NOMO-1 (cell line): ENCODE measurements around the gene EFTUD2.
"Not testable (repeated sequence)": the region's sequence is repeated elsewhere in the genome, so short reads cannot be mapped to it uniquely, and the experiment has no call there.

Source experiments
- DNase-seq, 2 experiments: peaks; one replicate each; lab custom pipeline; 2025; ENCODE audit not compliant: unreplicated experiment in 2 of 2; lab: John Stamatoyannopoulos, UW

EFTUD2 gene

GRCh38 chr17:44854192-44854591 is 45.1 kb downstream of the EFTUD2 start:
- no peak for DNase-seq

GRCh38 chr17:44850612-44851011 is 48.6 kb downstream of the EFTUD2 start:
- DNase-seq: no peak

GRCh38 chr17:44850025-44850424 is 49.2 kb downstream of the EFTUD2 start:
- DNase-seq: no peak

GRCh38 chr17:44848961-44849489 is 50.2 kb downstream of the EFTUD2 start:
- no peak for DNase-seq

- no peak for DNase-seq
These were observed 50.9 kb downstream of the EFTUD2 start for GRCh38 chr17:44848257-44848795.

GRCh38 chr17:44847586-44847985 is 51.7 kb downstream of the EFTUD2 start, which contains the start of gene HIGD1B:
Gene HIGD1B, plus strand, starts transcription at chr17:44847883. Its CDS starts 270 bp downstream, at chr17:44848153.
- no peak for DNase-seq

GRCh38 chr17:44846206-44846605 is 53.0 kb downstream of the EFTUD2 start:
- no peak for DNase-seq

GRCh38 chr17:44844390-44844830 is 54.8 kb downstream of the EFTUD2 start:
- no peak for DNase-seq

- no peak for DNase-seq
These were observed 56.5 kb downstream of the EFTUD2 start for GRCh38 chr17:44842748-44843147.

GRCh38 chr17:44840936-44841335 is 58.3 kb downstream of the EFTUD2 start:
- no peak for DNase-seq

GRCh38 chr17:44840274-44840673 is 59.0 kb downstream of the EFTUD2 start:
- no peak for DNase-seq

GRCh38 chr17:44837196-44837595 is 62.0 kb downstream of the EFTUD2 start:
- DNase-seq: no peak

GRCh38 chr17:44832805-44833204 is 66.4 kb downstream of the EFTUD2 start:
- DNase-seq: no peak

GRCh38 chr17:44831371-44831770 is 67.9 kb downstream of the EFTUD2 start:
- no peak for DNase-seq

GRCh38 chr17:44830359-44831288 is 68.6 kb downstream of the EFTUD2 start:
- DNase-seq: peak in 1 of 2 experiments; percentile 9

GRCh38 chr17:44829523-44830358 is 69.5 kb downstream of the EFTUD2 start, which contains the start of gene GJC1:
Gene GJC1, minus strand, starts transcription at chr17:44830287. Its CDS starts 24,470 bp downstream, at chr17:44805817.
- no peak for DNase-seq

GRCh38 chr17:44828919-44829522 is 70.2 kb downstream of the EFTUD2 start:
- DNase-seq: peak in 1 of 2 experiments; percentile 34

GRCh38 chr17:44827863-44828262 is 71.4 kb downstream of the EFTUD2 start:
- no peak for DNase-seq

GRCh38 chr17:44826123-44826790 is 73.0 kb downstream of the EFTUD2 start:
- DNase-seq: no peak

- DNase-seq: not testable (repeated sequence)
These were observed 74.0 kb downstream of the EFTUD2 start for GRCh38 chr17:44825236-44825635.
